T-helper 2 cell treated with Interferon-gamma antibody and Interleukin-4, amounts not matched to agents 5 μg/mL and 100 μg/mL, for 36 hours (primary cell): ENCODE results near the gene ADAMTS7.
"Not testable (repeated sequence)": the region's sequence is repeated elsewhere in the genome, so short reads cannot be mapped to it uniquely, and the experiment has no call there.

Experiments used
- DNase-seq: peaks from one replicate; pipeline ENCODE4 v3.0.0; 2021; ENCODE audit warnings: low spot score
- H3K27ac Mint-ChIP-seq: one replicate; pipeline ENCODE4 v1.8.0; 2021; ENCODE audit warnings: mild to moderate bottlenecking, mixed read lengths
- H3K27me3 Mint-ChIP-seq: one replicate; pipeline ENCODE4 v1.8.0; 2021; ENCODE audit warnings: low read depth, mixed read lengths
- H3K36me3 Mint-ChIP-seq: one replicate; pipeline ENCODE4 v1.8.0; 2021; ENCODE audit warnings: low read depth, mixed read lengths
- H3K4me1 Mint-ChIP-seq: one replicate; pipeline ENCODE4 v1.8.0; 2021; ENCODE audit warnings: low read depth, mixed read lengths
- H3K4me3 Mint-ChIP-seq: one replicate; pipeline ENCODE4 v1.8.0; 2022; ENCODE audit warnings: mild to moderate bottlenecking, moderate library complexity, mixed read lengths
- H3K9me3 Mint-ChIP-seq: one replicate; pipeline ENCODE4 v1.8.0; 2021; ENCODE audit warnings: mixed read lengths

ADAMTS7 gene

GRCh38 chr15:78761020-78761419 is 50.2 kb downstream of the ADAMTS7 start:
- no peak for DNase-seq
- Mint-ChIP-seq H3K4me1 (peaks cover 25% of the 10 kb centered on the region), H3K4me3 (peak overlapping the region; percentile 52), H3K27ac (peak overlapping the region; percentile 87), H3K27me3 (no peaks in the 10 kb centered on the region), H3K9me3 (no peaks in the 10 kb centered on the region), H3K36me3 (no peaks in the 10 kb centered on the region)

- H3K4me3 Mint-ChIP-seq, H3K9me3 Mint-ChIP-seq, H3K36me3 Mint-ChIP-seq, H3K27me3 Mint-ChIP-seq, DNase-seq: not testable (repeated sequence)
- Mint-ChIP-seq H3K27ac (peak overlapping the region; percentile 74), H3K4me1 (peaks cover 25% of the 10 kb centered on the region)
Observed at GRCh38 chr15:78760091-78760882, 51.0 kb downstream of the ADAMTS7 start.

GRCh38 chr15:78759361-78759998 is 51.8 kb downstream of the ADAMTS7 start:
- not testable (repeated sequence) for DNase-seq, H3K27ac Mint-ChIP-seq, H3K36me3 Mint-ChIP-seq, H3K4me3 Mint-ChIP-seq, H3K27me3 Mint-ChIP-seq, H3K9me3 Mint-ChIP-seq
- H3K4me1 Mint-ChIP-seq = peaks cover 25% of the 10 kb centered on the region

- H3K4me3 Mint-ChIP-seq, H3K9me3 Mint-ChIP-seq, H3K27me3 Mint-ChIP-seq, H3K36me3 Mint-ChIP-seq, DNase-seq: not testable (repeated sequence)
- Mint-ChIP-seq H3K27ac (peak overlapping the region; percentile 36), H3K4me1 (peaks cover 25% of the 10 kb centered on the region)
Observed at GRCh38 chr15:78758486-78759200, 52.6 kb downstream of the ADAMTS7 start.

GRCh38 chr15:78758084-78758483 is 53.2 kb downstream of the ADAMTS7 start:
- DNase-seq, H3K27me3 Mint-ChIP-seq, H3K4me3 Mint-ChIP-seq, H3K27ac Mint-ChIP-seq, H3K9me3 Mint-ChIP-seq, H3K36me3 Mint-ChIP-seq: not testable (repeated sequence)
- H3K4me1 Mint-ChIP-seq = peaks cover 24% of the 10 kb centered on the region

GRCh38 chr15:78757636-78757905 is 53.7 kb downstream of the ADAMTS7 start:
- Mint-ChIP-seq H3K4me1 (peaks cover 24% of the 10 kb centered on the region), H3K27me3 (no peaks in the 10 kb centered on the region), H3K9me3 (no peaks in the 10 kb centered on the region), H3K36me3 (no peaks in the 10 kb centered on the region), H3K27ac (peak overlapping the region; percentile 76), H3K4me3 (no peak overlapping the region)
- DNase-seq = no peak

GRCh38 chr15:78756781-78757635 is 54.3 kb downstream of the ADAMTS7 start:
- peak overlapping the region; percentile 76 for H3K27ac Mint-ChIP-seq
- peaks cover 23% of the 10 kb centered on the region for H3K4me1 Mint-ChIP-seq
- not testable (repeated sequence) for H3K9me3 Mint-ChIP-seq, H3K4me3 Mint-ChIP-seq, H3K36me3 Mint-ChIP-seq, H3K27me3 Mint-ChIP-seq
- peak; percentile 55 for DNase-seq

- peak; percentile 20 for DNase-seq
- H3K9me3 Mint-ChIP-seq, H3K36me3 Mint-ChIP-seq, H3K27ac Mint-ChIP-seq, H3K27me3 Mint-ChIP-seq, H3K4me3 Mint-ChIP-seq: not testable (repeated sequence)
- H3K4me1 Mint-ChIP-seq = peaks cover 13% of the 10 kb centered on the region
Observed at GRCh38 chr15:78755900-78756591, 55.2 kb downstream of the ADAMTS7 start.

GRCh38 chr15:78754637-78755280 is 56.5 kb downstream of the ADAMTS7 start:
- not testable (repeated sequence) for H3K27me3 Mint-ChIP-seq, H3K36me3 Mint-ChIP-seq, H3K27ac Mint-ChIP-seq, H3K4me3 Mint-ChIP-seq, H3K9me3 Mint-ChIP-seq, DNase-seq
- peaks cover 13% of the 10 kb centered on the region for H3K4me1 Mint-ChIP-seq

GRCh38 chr15:78753751-78754535 is 57.3 kb downstream of the ADAMTS7 start:
- not testable (repeated sequence) for H3K36me3 Mint-ChIP-seq, H3K27me3 Mint-ChIP-seq, H3K27ac Mint-ChIP-seq, H3K4me3 Mint-ChIP-seq, H3K9me3 Mint-ChIP-seq, DNase-seq
- peaks cover 13% of the 10 kb centered on the region for H3K4me1 Mint-ChIP-seq

- not testable (repeated sequence) for H3K4me3 Mint-ChIP-seq, H3K27me3 Mint-ChIP-seq, DNase-seq, H3K9me3 Mint-ChIP-seq, H3K36me3 Mint-ChIP-seq, H3K27ac Mint-ChIP-seq
- peaks cover 13% of the 10 kb centered on the region for H3K4me1 Mint-ChIP-seq
Observed at GRCh38 chr15:78753359-78753659, 58.0 kb downstream of the ADAMTS7 start.

GRCh38 chr15:78752492-78753358 is 58.5 kb downstream of the ADAMTS7 start:
- H3K27ac Mint-ChIP-seq = no peak overlapping the region
- H3K36me3 Mint-ChIP-seq = no peaks in the 10 kb centered on the region
- H3K9me3 Mint-ChIP-seq = no peaks in the 10 kb centered on the region
- peaks cover 13% of the 10 kb centered on the region for H3K4me1 Mint-ChIP-seq
- H3K27me3 Mint-ChIP-seq = no peaks in the 10 kb centered on the region
- DNase-seq = no peak
- no peak overlapping the region for H3K4me3 Mint-ChIP-seq
